ENCODE results near the gene ATP5PO. TPM values are rescaled to one million over a fixed set of nuclear protein-coding genes. Genes with fewer than 3 reads are reported as not detected.

The ATP5PO gene
- total and polyA plus RNA-seq, 8 donors: 94.7 to 603 (median 358) TPM

DNA sequence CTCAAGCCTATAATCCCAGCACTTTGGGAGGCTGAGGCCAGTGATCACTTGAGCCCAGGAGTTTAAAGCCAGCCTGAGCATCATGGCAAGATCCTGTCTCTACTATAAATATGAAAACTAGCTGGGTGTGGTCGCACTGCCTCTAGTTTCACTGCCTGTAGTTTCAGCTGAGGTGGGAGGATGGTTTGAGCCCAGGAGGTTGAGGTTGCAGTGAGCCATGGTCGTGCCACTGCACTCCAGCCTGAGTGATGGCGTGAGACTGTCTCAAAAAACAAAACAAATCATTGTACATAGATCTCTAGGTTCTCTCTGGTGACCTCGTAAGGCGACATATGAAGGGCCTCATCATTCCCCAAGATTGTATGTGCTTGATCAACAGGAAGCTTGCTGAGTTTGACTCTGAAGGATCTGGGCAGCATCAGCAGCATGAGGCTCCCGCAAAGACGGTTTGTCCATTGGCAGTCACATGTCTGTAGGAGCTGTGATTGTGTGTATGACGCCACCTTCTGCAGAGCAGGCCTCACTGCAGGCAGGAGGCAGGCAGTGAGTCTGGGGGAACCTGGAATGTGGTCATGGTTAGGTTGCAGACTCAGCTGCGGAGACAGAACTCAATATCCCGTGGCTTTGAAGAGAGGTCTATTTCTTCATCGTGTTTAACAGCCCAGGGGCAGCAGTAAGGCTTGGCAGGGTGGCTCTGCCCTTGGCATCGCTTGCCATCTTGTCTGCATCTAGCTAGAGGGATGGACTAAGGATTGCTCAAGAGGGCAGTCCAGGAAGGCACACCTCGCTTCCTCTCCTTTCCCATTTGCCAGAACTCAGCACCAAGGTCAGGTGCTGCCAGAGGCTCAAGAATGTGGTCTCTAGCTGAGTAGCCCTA is 14.0 kb downstream of the ATP5PO start:
- Histone ChIP-seq H3K9me3 (no peaks in the 10 kb centered on the region), H3K36me3 (peaks cover 48 to 68% (median 64%) of the 10 kb centered on the region in 4 donors), H3K27ac (peak overlapping the region in 3 of 5 donors; percentile 18 to 48 (median 18)), H3K4me1 (no peaks in the 10 kb centered on the region), H3K27me3 (no peaks in the 10 kb centered on the region), H3K4me3 (no peak overlapping the region)
- DNase-seq: peak in 1 of 2 donors; percentile 75
- TF ChIP-seq POLR2AphosphoS5 (IDR thresholded peaks at IDR 0.05): no peak
- TF ChIP-seq CTCF (IDR thresholded peaks at IDR 0.05): peak in 4 of 7 experiments; percentile 23 to 33 (median 30)
- 70 to 79% (median 71%) methylated on average over 11 to 13 of the region's 13 CpGs for WGBS, 5 donors
- intact Hi-C loops (cut with DNase I; ENCODE audit: low total_unique reads): no loop called here

DNA sequence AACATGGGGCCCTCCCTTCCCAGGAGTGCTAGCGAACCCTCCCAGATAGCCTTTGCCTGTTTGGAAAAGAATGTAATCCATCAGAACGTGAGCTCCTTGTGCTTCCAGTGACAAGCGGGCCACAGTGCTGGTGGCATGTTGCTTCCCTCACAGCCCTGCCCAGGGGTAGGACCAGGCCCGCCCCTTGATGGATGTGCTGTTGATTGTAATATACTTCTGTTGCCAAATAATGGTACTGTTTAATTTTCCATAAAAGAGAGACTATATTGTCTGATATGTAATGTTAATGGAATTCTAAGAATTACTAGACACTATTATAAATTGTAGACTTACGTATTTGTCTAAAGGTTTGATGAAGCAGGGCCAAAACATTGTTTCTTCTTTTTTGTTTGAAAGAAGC is 16.4 kb downstream of the ATP5PO start:
- WGBS, 5 donors: 63 to 82% (median 77%) methylated on average over 5 of the region's 5 CpGs

DNA sequence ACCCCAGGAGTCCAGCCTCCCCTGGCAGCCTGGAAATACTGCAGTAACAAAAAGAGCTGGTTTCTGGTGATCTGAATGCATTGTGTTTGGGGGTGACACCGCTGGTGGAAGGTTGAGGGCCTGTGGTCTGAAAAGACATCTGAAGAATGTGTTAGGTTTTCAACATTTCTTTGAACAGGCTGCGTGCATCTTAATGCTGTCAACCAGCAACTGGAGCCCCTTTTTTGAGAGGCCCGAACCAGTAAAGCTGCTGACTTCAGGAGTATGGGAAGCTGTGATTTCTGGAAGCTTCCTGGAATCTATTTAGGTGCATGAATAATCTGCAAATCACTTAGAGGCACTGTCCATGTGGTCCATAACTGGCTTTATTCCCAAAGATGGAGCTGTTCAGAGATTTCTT is 17.0 kb downstream of the ATP5PO start:
- H3K27ac ChIP-seq: peak overlapping the region in 2 of 5 donors; percentile 15 to 27
- no peaks in the 10 kb centered on the region for H3K27me3 ChIP-seq
- intact Hi-C loops (cut with DNase I; ENCODE audit: low total_unique reads): no loop called here
- 81 to 98% (median 91%) methylated on average over 3 of the region's 3 CpGs for WGBS, 5 donors
- H3K9me3 ChIP-seq: no peaks in the 10 kb centered on the region
- H3K36me3 ChIP-seq: peaks cover 19 to 37% (median 33%) of the 10 kb centered on the region in 4 donors
- H3K4me1 ChIP-seq: peaks cover 0 to 16% (median 9%) of the 10 kb centered on the region in 4 donors
- no peak for DNase-seq
- no peak overlapping the region for H3K4me3 ChIP-seq
- TF ChIP-seq CTCF (IDR thresholded peaks at IDR 0.05): no peak
- TF ChIP-seq POLR2A (IDR thresholded peaks at IDR 0.05): no peak
- TF ChIP-seq POLR2AphosphoS5 (IDR thresholded peaks at IDR 0.05): no peak
- TF ChIP-seq EP300 (IDR thresholded peaks at IDR 0.05): no peak

More for the DNA sequence above, 16.4 kb downstream of the ATP5PO start:
- Histone ChIP-seq H3K36me3 (peaks cover 24 to 43% (median 39%) of the 10 kb centered on the region in 4 donors), H3K27ac (peak overlapping the region in 2 of 5 donors; percentile 15 to 27), H3K9me3 (no peaks in the 10 kb centered on the region), H3K27me3 (no peaks in the 10 kb centered on the region), H3K4me3 (no peak overlapping the region), H3K4me1 (peaks cover 0 to 11% (median 9%) of the 10 kb centered on the region in 4 donors)
- intact Hi-C loops (cut with DNase I; ENCODE audit: low total_unique reads): no loop called here
- TF ChIP-seq POLR2A (IDR thresholded peaks at IDR 0.05) (no peak), POLR2AphosphoS5 (IDR thresholded peaks at IDR 0.05) (no peak)
- DNase-seq: peak in 1 of 2 donors; percentile 36

GRCh38 chr21:33897739-33898138 is 17.9 kb downstream of the ATP5PO start:
- peaks cover 0 to 18% (median 9%) of the 10 kb centered on the region in 4 donors for H3K4me1 ChIP-seq
- H3K27ac ChIP-seq: no peak overlapping the region
- intact Hi-C loops (cut with DNase I; ENCODE audit: low total_unique reads): no loop called here
- no peaks in the 10 kb centered on the region for H3K9me3 ChIP-seq
- H3K4me3 ChIP-seq: no peak overlapping the region
- H3K27me3 ChIP-seq: no peaks in the 10 kb centered on the region
- 92 to 98% (median 95%) methylated on average over 3 of the region's 3 CpGs for WGBS, 5 donors
- peaks cover 11 to 29% (median 25%) of the 10 kb centered on the region in 4 donors for H3K36me3 ChIP-seq
- DNase-seq: no peak
- TF ChIP-seq POLR2A (IDR thresholded peaks at IDR 0.05) (no peak), CTCF (IDR thresholded peaks at IDR 0.05) (no peak), EP300 (IDR thresholded peaks at IDR 0.05) (no peak), POLR2AphosphoS5 (IDR thresholded peaks at IDR 0.05) (no peak)
